Endodermal cell (in vitro differentiated cells): ENCODE results near the gene CAPNS2. TPM values are rescaled to one million over a fixed set of nuclear protein-coding genes. Genes with fewer than 3 reads are reported as not detected.

Source experiments
- DNase-seq: peaks from one replicate; pipeline ENCODE4 v3.0.0-alpha.2; 2017
- H3K27ac ChIP-seq: 2 replicates; pipeline ENCODE4 v1.5.1; 2013; ENCODE audit warnings: mild to moderate bottlenecking, low read depth, low read length, moderate library complexity
- H3K27me3 ChIP-seq: 2 replicates; pipeline ENCODE4 v1.6.1; 2013; ENCODE audit warnings: mild to moderate bottlenecking, low read length, moderate library complexity; ENCODE audit not compliant: insufficient read depth, control insufficient read depth, poor library complexity, severe bottlenecking
- H3K36me3 ChIP-seq: 2 replicates; pipeline ENCODE4 v1.7.0; 2013; ENCODE audit warnings: mild to moderate bottlenecking, low read length, moderate library complexity; ENCODE audit not compliant: control insufficient read depth, insufficient read depth
- H3K4me1 ChIP-seq: one replicate; pipeline ENCODE4 v1.7.0; 2013; ENCODE audit warnings: low read length; ENCODE audit not compliant: control insufficient read depth, insufficient read depth
- H3K4me3 ChIP-seq: 2 replicates; pipeline ENCODE4 v1.5.1; 2013; ENCODE audit warnings: mild to moderate bottlenecking, low read length, moderate library complexity
- H3K9ac ChIP-seq: 2 replicates; pipeline ENCODE4 v1.6.1; 2013; ENCODE audit warnings: mild to moderate bottlenecking, low read length, moderate library complexity; ENCODE audit not compliant: poor library complexity, severe bottlenecking; ENCODE audit errors: extremely low read depth
- H3K9me3 ChIP-seq: 2 replicates; pipeline ENCODE4 v1.6.1; 2013; ENCODE audit warnings: mild to moderate bottlenecking, low read length, moderate library complexity; ENCODE audit not compliant: control insufficient read depth
- H3K27ac Mint-ChIP-seq: 2 replicates; pipeline ENCODE4 v1.8.0; 2020; ENCODE audit warnings: mixed read lengths
- H3K27me3 Mint-ChIP-seq: 2 replicates; pipeline ENCODE4 v1.8.0; 2021; ENCODE audit warnings: mild to moderate bottlenecking, mixed read lengths; ENCODE audit not compliant: insufficient read depth
- H3K36me3 Mint-ChIP-seq: 2 replicates; pipeline ENCODE4 v1.8.0; 2020; ENCODE audit warnings: low read depth, mixed read lengths
- H3K4me1 Mint-ChIP-seq: 2 replicates; pipeline ENCODE4 v1.8.0; 2020; ENCODE audit warnings: mixed read lengths
- H3K4me3 Mint-ChIP-seq: 2 replicates; pipeline ENCODE4 v1.8.0; 2020; ENCODE audit warnings: mild to moderate bottlenecking, moderate library complexity, mixed read lengths
- H3K9me3 Mint-ChIP-seq: 2 replicates; pipeline ENCODE4 v1.8.0; 2020; ENCODE audit warnings: mild to moderate bottlenecking, mixed read lengths
- WGBS, 2 experiments: methylation state at CpG; one replicate each; pipeline versions ENCODE4 v1.1.5 to v1.1.7; 2013; ENCODE audit warnings: missing lambda C conversion rate in 2 of 2, mixed read lengths in 1 of 2; ENCODE audit not compliant: insufficient coverage in 1 of 2, insufficient read length in 1 of 2; 5-methylcytosine and 5-hydroxymethylcytosine counted together
- total RNA-seq, 2 donors: library from RNA; stranded (reverse); fragmentation: NEBNext Ultra II Directional in 1 of 2; extraction: Animal tissue kit (Norgen Biotek cat#: 25700) in 1 of 2; gene quantifications; 2 replicates in 1 of 2; 3 replicates in 1 of 2; pipeline ENCODE4 v1.2.1, GENCODE V29; 2021
- TF ChIP-seq, protein P1 (sequence below): fragments of 200-600 bp; sonication (generic); conservative IDR thresholded peaks from 2 replicates; pipeline ENCODE4 v1.5.0; 2021; ENCODE audit warnings: antibody characterized with exemption, mild to moderate bottlenecking

Gene CAPNS2
- total RNA-seq, 2 donors from 2014 or later, result 0.26 to 0.35 TPM

- no peak overlapping the region for H3K4me3 Mint-ChIP-seq
- no peaks in the 10 kb centered on the region for H3K9me3 Mint-ChIP-seq
- H3K4me1 ChIP-seq, result no peaks in the 10 kb centered on the region
- no peaks in the 10 kb centered on the region for H3K4me1 Mint-ChIP-seq
- H3K27ac ChIP-seq, result no peak overlapping the region
- H3K4me3 ChIP-seq, result no peak overlapping the region
- H3K9ac ChIP-seq, result no peak overlapping the region
- no peaks in the 10 kb centered on the region for H3K36me3 Mint-ChIP-seq
- 72 to 100% methylated on average over 1 to 2 of the region's 2 CpGs for WGBS, 2 experiments
- H3K36me3 ChIP-seq, result no peaks in the 10 kb centered on the region
- H3K27ac Mint-ChIP-seq, result no peak overlapping the region
- DNase-seq, result no peak
- TF ChIP-seq, protein P1, sequence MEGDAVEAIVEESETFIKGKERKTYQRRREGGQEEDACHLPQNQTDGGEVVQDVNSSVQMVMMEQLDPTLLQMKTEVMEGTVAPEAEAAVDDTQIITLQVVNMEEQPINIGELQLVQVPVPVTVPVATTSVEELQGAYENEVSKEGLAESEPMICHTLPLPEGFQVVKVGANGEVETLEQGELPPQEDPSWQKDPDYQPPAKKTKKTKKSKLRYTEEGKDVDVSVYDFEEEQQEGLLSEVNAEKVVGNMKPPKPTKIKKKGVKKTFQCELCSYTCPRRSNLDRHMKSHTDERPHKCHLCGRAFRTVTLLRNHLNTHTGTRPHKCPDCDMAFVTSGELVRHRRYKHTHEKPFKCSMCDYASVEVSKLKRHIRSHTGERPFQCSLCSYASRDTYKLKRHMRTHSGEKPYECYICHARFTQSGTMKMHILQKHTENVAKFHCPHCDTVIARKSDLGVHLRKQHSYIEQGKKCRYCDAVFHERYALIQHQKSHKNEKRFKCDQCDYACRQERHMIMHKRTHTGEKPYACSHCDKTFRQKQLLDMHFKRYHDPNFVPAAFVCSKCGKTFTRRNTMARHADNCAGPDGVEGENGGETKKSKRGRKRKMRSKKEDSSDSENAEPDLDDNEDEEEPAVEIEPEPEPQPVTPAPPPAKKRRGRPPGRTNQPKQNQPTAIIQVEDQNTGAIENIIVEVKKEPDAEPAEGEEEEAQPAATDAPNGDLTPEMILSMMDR, result peak; percentile 71
- no peaks in the 10 kb centered on the region for H3K9me3 ChIP-seq
- no peaks in the 10 kb centered on the region for H3K27me3 Mint-ChIP-seq
- no peaks in the 10 kb centered on the region for H3K27me3 ChIP-seq
These were observed 23.0 kb upstream of the CAPNS2 start for GRCh38 chr16:55543472-55543871.

DNA sequence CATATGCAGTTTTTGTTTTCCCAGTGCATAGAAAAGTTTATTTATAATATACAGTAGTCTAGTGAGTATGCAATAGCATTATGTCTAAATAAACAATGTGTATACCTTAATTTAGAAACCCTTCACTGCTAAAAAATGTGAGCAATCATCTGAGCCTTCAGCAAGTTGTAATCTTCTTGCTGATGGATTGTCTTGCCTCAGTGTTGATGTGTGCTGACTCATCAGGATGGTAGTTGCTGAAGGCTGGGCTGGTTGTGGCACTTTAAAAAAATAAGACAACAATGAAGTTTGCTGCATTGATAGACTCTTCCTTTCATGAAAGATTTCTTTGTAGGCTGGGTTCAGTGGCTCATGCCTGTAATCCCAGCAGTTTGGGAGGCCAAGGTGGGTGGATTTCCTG is 13.9 kb upstream of the CAPNS2 start:
- Histone ChIP-seq H3K9me3 (no peaks in the 10 kb centered on the region), H3K27me3 (no peaks in the 10 kb centered on the region), H3K4me3 (no peak overlapping the region), H3K4me1 (no peaks in the 10 kb centered on the region), H3K36me3 (no peaks in the 10 kb centered on the region), H3K9ac (no peak overlapping the region), H3K27ac (no peak overlapping the region)
- no peak for DNase-seq
- Mint-ChIP-seq H3K4me1 (peaks cover 6% of the 10 kb centered on the region), H3K36me3 (peaks cover 2% of the 10 kb centered on the region), H3K27me3 (no peaks in the 10 kb centered on the region), H3K27ac (no peak overlapping the region), H3K9me3 (no peaks in the 10 kb centered on the region), H3K4me3 (no peak overlapping the region)
- TF ChIP-seq, protein P1, result no peak

- Histone ChIP-seq H3K9ac (no peak overlapping the region), H3K4me3 (no peak overlapping the region), H3K4me1 (no peaks in the 10 kb centered on the region), H3K27me3 (no peaks in the 10 kb centered on the region), H3K27ac (no peak overlapping the region), H3K9me3 (no peaks in the 10 kb centered on the region), H3K36me3 (no peaks in the 10 kb centered on the region)
- H3K27me3 Mint-ChIP-seq, result no peaks in the 10 kb centered on the region
- H3K27ac Mint-ChIP-seq, result no peak overlapping the region
- WGBS, 2 experiments, result 83 to 89% methylated on average over 1 to 2 of the region's 2 CpGs
- H3K36me3 Mint-ChIP-seq, result peaks cover 2% of the 10 kb centered on the region
- no peak for DNase-seq
- TF ChIP-seq, protein P1, result no peak
- H3K4me1 Mint-ChIP-seq, result peaks cover 7% of the 10 kb centered on the region
- H3K9me3 Mint-ChIP-seq, result no peaks in the 10 kb centered on the region
- H3K4me3 Mint-ChIP-seq, result no peak overlapping the region
These were observed 11.0 kb upstream of the CAPNS2 start for GRCh38 chr16:55555436-55555835.
